PC-3 (cell line): ENCODE results near the gene BRD8. TPM values are rescaled to one million over a fixed set of nuclear protein-coding genes. Genes with fewer than 3 reads are reported as not detected.

Experiments
- ATAC-seq: fragments of 200-7000 bp; cut with Tn5 transposase; 2 replicates; pipeline ENCODE4 v1.9.1; 2020; ENCODE audit warnings: mild to moderate bottlenecking, moderate library complexity
- BruUV-seq: library from RNA; stranded (reverse); fragments of 400-500 nt; replicated peaks from 2 replicates; lab custom pipeline; 2021; lab: Mats Ljungman, UMichigan
- CTCF ChIA-PET: fragments of 300-600 bp; sonication (Branson Sonifier 250); formaldehyde crosslinking; loops from one replicate; lab custom pipeline; 2022; ENCODE audit warnings: antibody characterized with exemption; lab: Charles Lee
- POLR2A ChIA-PET: fragments of 300-600 bp; sonication (Branson Sonifier 250); formaldehyde crosslinking; loops from one replicate; lab custom pipeline; 2022; ENCODE audit warnings: antibody characterized with exemption; ENCODE audit not compliant: unreplicated experiment; lab: Charles Lee
- DNase-seq: peaks from one replicate; pipeline ENCODE4 v3.0.0-alpha.2; 2015
- H2AFZ ChIP-seq: fragments of 300-600 bp; sonication (generic); 2 replicates; pipeline ENCODE4 v1.6.0; 2016; ENCODE audit warnings: antibody characterized with exemption, low read length
- H3F3A ChIP-seq: fragments of 300-600 bp; sonication (generic); one replicate; pipeline ENCODE4 v1.6.0; 2017; ENCODE audit warnings: antibody characterized with exemption, low read length, control low read depth, mild to moderate bottlenecking; ENCODE audit not compliant: unreplicated experiment
- H3K27ac ChIP-seq: fragments of 300-600 bp; sonication (generic); 2 replicates; pipeline ENCODE4 v1.5.1; 2016; ENCODE audit warnings: mild to moderate bottlenecking, low read length
- H3K27me3 ChIP-seq: fragments of 300-600 bp; sonication (generic); 2 replicates; pipeline ENCODE4 v1.6.1; 2016; ENCODE audit warnings: low read length, mixed read lengths
- H3K36me3 ChIP-seq: fragments of 300-600 bp; sonication (generic); 2 replicates; pipeline ENCODE4 v1.6.1; 2016; ENCODE audit warnings: low read depth, mixed run types, low read length, mixed read lengths
- H3K4me1 ChIP-seq: fragments of 300-600 bp; sonication (generic); 2 replicates; pipeline ENCODE4 v1.5.1; 2016; ENCODE audit warnings: low read length; ENCODE audit not compliant: insufficient read depth
- H3K4me2 ChIP-seq: fragments of 300-600 bp; sonication (generic); 2 replicates; pipeline ENCODE4 v1.6.0; 2016; ENCODE audit warnings: low read length
- H3K4me3 ChIP-seq: fragments of 300-600 bp; sonication (generic); 2 replicates; pipeline ENCODE4 v1.5.1; 2016; ENCODE audit warnings: mild to moderate bottlenecking, low read length, mixed read lengths
- H3K79me2 ChIP-seq: fragments of 300-600 bp; sonication (generic); 2 replicates; pipeline ENCODE4 v1.6.1; 2017; ENCODE audit warnings: low read length, mixed read lengths
- H3K9ac ChIP-seq: fragments of 300-600 bp; sonication (generic); 2 replicates; pipeline ENCODE4 v1.6.0; 2016; ENCODE audit warnings: mild to moderate bottlenecking, low read length
- H3K9me2 ChIP-seq: fragments of 300-600 bp; sonication (generic); replicated peaks from 2 replicates; pipeline ENCODE4 v1.6.1; 2016; ENCODE audit warnings: mixed run types, low read length, mixed read lengths
- H3K9me3 ChIP-seq: fragments of 300-600 bp; sonication (generic); 2 replicates; pipeline ENCODE4 v1.6.1; 2016; ENCODE audit warnings: low read length, mixed read lengths
- H4K20me1 ChIP-seq: fragments of 300-600 bp; sonication (generic); 2 replicates; pipeline ENCODE4 v1.6.1; 2016; ENCODE audit warnings: low read length, mixed read lengths
- CTCF ChIP-seq: fragments of 300-600 bp; sonication (generic); conservative IDR thresholded peaks from 2 replicates; pipeline ENCODE4 v1.5.1; 2017; ENCODE audit warnings: antibody characterized with exemption, low read depth, mild to moderate bottlenecking, low read length
- EZH2 ChIP-seq: fragments of 300-600 bp; sonication (generic); IDR thresholded peaks from one replicate; pipeline ENCODE4 v1.6.1; 2017; ENCODE audit warnings: antibody characterized with exemption, mild to moderate bottlenecking, low read length; ENCODE audit not compliant: unreplicated experiment
- EZH2phosphoT487 ChIP-seq: fragments of 300-600 bp; sonication (generic); IDR thresholded peaks from 2 replicates; pipeline ENCODE4 v1.6.1; 2018; ENCODE audit warnings: mild to moderate bottlenecking, antibody characterized with exemption, low read length, borderline replicate concordance
- intact Hi-C: fragments of 100-400 bp; cut with micrococcal nuclease; formaldehyde crosslinking; loops from 2 replicates; pipeline ENCODE4 v1.9.0; 2023
- total RNA-seq: library from RNA; depleted of rRNA; stranded (reverse); fragments of >200 nt; gene quantifications from 2 replicates; pipeline ENCODE4 v1.2.3, GENCODE V29; 2014

The BRD8 gene
- total RNA-seq, 1 experiment from 2014 or later: 35.6 TPM

GRCh38 chr5:138096363-138096762 lies 82.1 kb downstream of the BRD8 start:
- H3K79me2 ChIP-seq: no peaks in the 10 kb centered on the region
- no peaks in the 10 kb centered on the region for H4K20me1 ChIP-seq
- no peaks in the 10 kb centered on the region for H3K9me2 ChIP-seq
- H3K9ac ChIP-seq: no peak overlapping the region
- BruUV-seq: no TSS peak
- no peak overlapping the region for H3K4me3 ChIP-seq
- TF ChIP-seq CTCF (no peak), EZH2phosphoT487 (no peak), EZH2 (no peak)
- DNase-seq (no peak), ATAC-seq (no peak)
- H3K9me3 ChIP-seq: no peaks in the 10 kb centered on the region
- H3K36me3 ChIP-seq: no peaks in the 10 kb centered on the region
- H2AFZ ChIP-seq: no peak overlapping the region
- H3K27ac ChIP-seq: no peak overlapping the region
- POLR2A ChIA-PET: no interaction called here
- H3K4me1 ChIP-seq: no peaks in the 10 kb centered on the region
- CTCF ChIA-PET: no interaction called here
- no peaks in the 10 kb centered on the region for H3K27me3 ChIP-seq
- no peaks in the 10 kb centered on the region for H3F3A ChIP-seq
- intact Hi-C loops: no loop called here
- H3K4me2 ChIP-seq: no peak overlapping the region

- Histone ChIP-seq H3F3A (no peaks in the 10 kb centered on the region), H3K79me2 (no peaks in the 10 kb centered on the region), H3K27me3 (no peaks in the 10 kb centered on the region), H3K9me2 (no peaks in the 10 kb centered on the region), H3K4me1 (no peaks in the 10 kb centered on the region), H3K27ac (no peak overlapping the region), H3K4me2 (no peak overlapping the region), H3K4me3 (no peak overlapping the region), H2AFZ (no peak overlapping the region), H3K9ac (no peak overlapping the region), H3K36me3 (no peaks in the 10 kb centered on the region), H3K9me3 (no peaks in the 10 kb centered on the region), H4K20me1 (no peaks in the 10 kb centered on the region)
- DNase-seq: no peak
- POLR2A ChIA-PET: no interaction called here
- TF ChIP-seq EZH2 (no peak), CTCF (no peak), EZH2phosphoT487 (no peak)
- CTCF ChIA-PET: no interaction called here
- no peak for ATAC-seq
- BruUV-seq: no TSS peak
- intact Hi-C loops: no loop called here
Measured at GRCh38 chr5:138095100-138095907, 83.1 kb downstream of the BRD8 start.

- no peak for TF ChIP-seq EZH2phosphoT487
- TF ChIP-seq CTCF: no peak
- no peak for TF ChIP-seq EZH2
- ChIA-PET POLR2A (no interaction called here), CTCF (no interaction called here)
- Histone ChIP-seq H3K79me2 (no peaks in the 10 kb centered on the region), H4K20me1 (no peaks in the 10 kb centered on the region), H3K9me2 (no peaks in the 10 kb centered on the region), H3K36me3 (no peaks in the 10 kb centered on the region), H3K4me3 (no peak overlapping the region), H3K27me3 (no peaks in the 10 kb centered on the region), H2AFZ (no peak overlapping the region), H3K9ac (no peak overlapping the region), H3K27ac (no peak overlapping the region), H3K9me3 (no peaks in the 10 kb centered on the region), H3K4me1 (no peaks in the 10 kb centered on the region), H3F3A (no peaks in the 10 kb centered on the region), H3K4me2 (no peak overlapping the region)
- intact Hi-C loops: no loop called here
- BruUV-seq: no TSS peak
- ATAC-seq: no peak
- no peak for DNase-seq
Measured at GRCh38 chr5:138093036-138093435, 85.4 kb downstream of the BRD8 start.
